Muscle of leg (tissue), 11 donors: ENCODE measurements around the gene TUB. TPM values are rescaled to one million over a fixed set of nuclear protein-coding genes. Genes with fewer than 3 reads are reported as not detected.

Source experiments
- DNase-seq: peaks from one replicate; pipeline ENCODE4 v3.0.0; 2013
- H3K27ac ChIP-seq: one replicate; pipeline ENCODE4 v1.5.1; 2013; ENCODE audit warnings: mild to moderate bottlenecking, low read length, control low read depth
- H3K27me3 ChIP-seq: one replicate; pipeline ENCODE4 v1.6.1; 2013; ENCODE audit warnings: low read length; ENCODE audit not compliant: control insufficient read depth, insufficient read depth
- H3K36me3 ChIP-seq: one replicate; pipeline ENCODE4 v1.6.1; 2013; ENCODE audit warnings: low read length; ENCODE audit not compliant: control insufficient read depth, insufficient read depth
- H3K4me1 ChIP-seq: one replicate; pipeline ENCODE4 v1.6.1; 2013; ENCODE audit warnings: low read length; ENCODE audit not compliant: control insufficient read depth, insufficient read depth
- H3K4me3 ChIP-seq: one replicate; pipeline ENCODE4 v1.5.1; 2013; ENCODE audit warnings: low read length, control low read depth
- H3K9me3 ChIP-seq: replicated peaks from 2 replicates; pipeline ENCODE4 v1.6.1; 2013; ENCODE audit warnings: low read depth, low read length; ENCODE audit not compliant: control insufficient read depth
- WGBS: methylation state at CpG from one replicate; pipeline ENCODE4 v1.1.5; 2013; ENCODE audit warnings: missing lambda C conversion rate; ENCODE audit not compliant: insufficient coverage; 5-methylcytosine and 5-hydroxymethylcytosine counted together
- polyA plus RNA-seq, 8 donors: library from polyadenylated mRNA; unstranded; fragments of 120-200 nt; gene quantifications; one replicate each; pipeline versions ENCODE4 v1.2.1 to v1.2.3, GENCODE V29; 2013; ENCODE audit warnings: inconsistent platforms in 1 of 8, low replicate concordance in 1 of 8; ENCODE audit not compliant: insufficient read length in 8 of 8, insufficient read depth in 1 of 8
- total RNA-seq: library from RNA; stranded (reverse); fragments of 120-200 nt; gene quantifications from one replicate; pipeline ENCODE4 v1.2.4, GENCODE V29; 2013

TUB gene
- total and polyA plus RNA-seq, 9 donors, result 9.5 to 20.3 (median 15.4) TPM

DNA sequence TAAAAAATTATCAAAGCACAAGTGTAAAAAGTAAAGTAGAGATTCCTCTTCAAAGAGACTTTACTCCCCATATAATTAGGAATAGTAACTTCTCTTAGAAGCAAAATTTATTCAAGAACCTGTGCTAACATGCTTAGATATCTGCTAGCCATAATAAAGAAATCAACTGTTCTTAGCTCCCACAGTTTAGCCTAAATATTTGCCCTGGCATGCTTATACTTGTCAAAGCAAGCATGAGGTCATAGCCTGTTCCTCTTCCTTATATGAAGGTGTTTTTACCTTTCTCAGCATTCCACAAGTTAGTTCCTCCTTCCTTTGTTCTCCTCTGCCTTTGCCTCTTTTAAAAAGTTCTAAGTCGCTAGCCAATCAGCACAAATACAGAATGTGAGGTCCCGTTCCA is 57.5 kb downstream of the TUB start:
- H3K4me1 ChIP-seq, result no peaks in the 10 kb centered on the region
- no peak for DNase-seq
- no peak overlapping the region for H3K27ac ChIP-seq
- H3K9me3 ChIP-seq, result no peaks in the 10 kb centered on the region
- 100% methylated on average over 2 of the region's 2 CpGs for WGBS
- no peaks in the 10 kb centered on the region for H3K27me3 ChIP-seq
- no peaks in the 10 kb centered on the region for H3K36me3 ChIP-seq
- H3K4me3 ChIP-seq, result no peak overlapping the region

DNA sequence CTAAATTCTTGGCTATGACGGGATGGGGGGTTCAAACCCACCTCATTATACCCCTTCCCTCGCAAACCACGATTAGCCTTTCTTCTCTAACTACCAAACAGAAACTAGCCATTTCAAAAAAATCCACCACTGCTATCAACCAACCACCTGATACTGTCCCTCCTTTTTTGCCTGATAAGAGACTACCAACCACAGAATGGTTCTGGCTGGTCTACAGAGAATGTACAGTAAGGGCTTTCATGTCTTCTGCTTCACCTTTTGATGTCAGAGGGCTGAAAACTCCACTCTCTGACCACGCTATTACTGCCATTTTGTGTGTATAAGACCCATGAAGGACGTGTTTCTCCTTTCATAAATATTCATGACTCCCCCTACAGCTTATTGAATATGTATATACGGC is 68.7 kb downstream of the TUB start:
- Histone ChIP-seq H3K27me3 (no peaks in the 10 kb centered on the region), H3K4me3 (no peak overlapping the region), H3K4me1 (no peaks in the 10 kb centered on the region), H3K27ac (no peak overlapping the region), H3K36me3 (no peaks in the 10 kb centered on the region), H3K9me3 (no peaks in the 10 kb centered on the region)
- DNase-seq, result no peak
- 71% methylated on average over 2 of the region's 6 CpGs for WGBS

Other genes with a start within 250 kb of the TUB start
- not detected for gene OR10A6, start 149.9 kb upstream of the TUB start, total RNA-seq
- gene OR10A6, start 149.9 kb upstream of the TUB start, polyA plus RNA-seq, result not detected
- not detected for gene OR10A3, start 139.5 kb upstream of the TUB start, total RNA-seq
- gene OR10A3, start 139.5 kb upstream of the TUB start, polyA plus RNA-seq, result under 1 TPM in 3 of 8 donors, not detected in 5; 0.04 to 0.17 (median 0.12) TPM
- gene NLRP10, start 115.8 kb upstream of the TUB start, total RNA-seq, result not detected
- gene NLRP10, start 115.8 kb upstream of the TUB start, polyA plus RNA-seq, result not detected
- gene EIF3F, start 93.9 kb upstream of the TUB start, total RNA-seq, result 428 TPM
- gene EIF3F, start 93.9 kb upstream of the TUB start, polyA plus RNA-seq, result 100 to 1,000 TPM; 386 to 452 (median 409) TPM
- gene RIC3, start 87.8 kb downstream of the TUB start, total RNA-seq, result 0.18 TPM
- 1 to 10 TPM in 2 of 8 donors, under 1 TPM in 6; 0.22 to 1.7 (median 0.50) TPM for gene RIC3, start 87.8 kb downstream of the TUB start, polyA plus RNA-seq
- 1.3 TPM for gene LMO1, start 182.7 kb downstream of the TUB start, total RNA-seq
- gene LMO1, start 182.7 kb downstream of the TUB start, polyA plus RNA-seq, result 1 to 10 TPM in 6 of 8 donors, under 1 TPM in 2; 0.59 to 3.4 (median 2.0) TPM